ENCODE results near the gene C19orf38.
A peak's percentile ranks its signal among the peaks of the same experiment; 100 is the strongest.
"Not testable (repeated sequence)": the region's sequence is repeated elsewhere in the genome, so short reads cannot be mapped to it uniquely, and the experiment has no call there.

C19orf38 gene

GRCh38 chr19:10852098-10852800 is 4.0 kb downstream of the C19orf38 start:
- DNase-seq = no peak

GRCh38 chr19:10852941-10853340 is 4.7 kb downstream of the C19orf38 start:
- DNase-seq = no peak

- no peak for DNase-seq
Measured at GRCh38 chr19:10854350-10855089, 6.3 kb downstream of the C19orf38 start.

GRCh38 chr19:10855879-10856522 is 7.8 kb downstream of the C19orf38 start:
- DNase-seq = no peak

GRCh38 chr19:10856899-10857298 is 8.7 kb downstream of the C19orf38 start:
- not testable (repeated sequence) for DNase-seq

GRCh38 chr19:10858204-10858828 is 10.1 kb downstream of the C19orf38 start:
- DNase-seq = no peak

GRCh38 chr19:10861103-10861651 is 13.0 kb downstream of the C19orf38 start:
- DNase-seq = no peak

GRCh38 chr19:10862561-10863106 is 14.4 kb downstream of the C19orf38 start:
- no peak for DNase-seq

GRCh38 chr19:10863107-10863717 is 15.0 kb downstream of the C19orf38 start:
- DNase-seq = no peak

GRCh38 chr19:10864538-10864899 is 16.3 kb downstream of the C19orf38 start:
- peak; percentile 82 for DNase-seq

GRCh38 chr19:10866495-10866894 is 18.3 kb downstream of the C19orf38 start:
- no peak for DNase-seq

- no peak for DNase-seq
Measured at GRCh38 chr19:10868872-10869547, 20.8 kb downstream of the C19orf38 start.

GRCh38 chr19:10869872-10870311 is 21.7 kb downstream of the C19orf38 start:
- DNase-seq = not testable (repeated sequence)

GRCh38 chr19:10870501-10870954 is 22.3 kb downstream of the C19orf38 start:
- no peak for DNase-seq

- DNase-seq = peak; percentile 99
Measured at GRCh38 chr19:10870955-10871603, 22.9 kb downstream of the C19orf38 start, which contains the start of gene CARM1. Gene CARM1 (plus strand): TSS chr19:10871553. CDS start chr19:10871703, 150 bp downstream.

- peak; percentile 42 for DNase-seq
Measured at GRCh38 chr19:10871711-10872545, 23.7 kb downstream of the C19orf38 start.

GRCh38 chr19:10872546-10873107 is 24.4 kb downstream of the C19orf38 start:
- DNase-seq = peak; percentile 49

GRCh38 chr19:10874024-10874423 is 25.8 kb downstream of the C19orf38 start:
- DNase-seq = no peak

GRCh38 chr19:10876459-10877240 is 28.4 kb downstream of the C19orf38 start:
- DNase-seq = no peak

Data from stimulated activated CD4-positive, alpha-beta T cell treated with anti-CD3 and anti-CD28 coated beads, Interleukin-12 subunit alpha, Interleukin-12 subunit beta, amount 100 ng/mL, for 4 hours (primary cell).